Ammon's horn (tissue), 1 donor: ENCODE measurements around the gene ACD.
A peak's percentile ranks its signal among the peaks of the same experiment; 100 is the strongest.

ENCODE experiments used
- DNase-seq: peaks from one replicate; pipeline ENCODE4 v3.0.0-alpha.2; 2016; ENCODE audit warnings: low spot score

ACD gene

DNA sequence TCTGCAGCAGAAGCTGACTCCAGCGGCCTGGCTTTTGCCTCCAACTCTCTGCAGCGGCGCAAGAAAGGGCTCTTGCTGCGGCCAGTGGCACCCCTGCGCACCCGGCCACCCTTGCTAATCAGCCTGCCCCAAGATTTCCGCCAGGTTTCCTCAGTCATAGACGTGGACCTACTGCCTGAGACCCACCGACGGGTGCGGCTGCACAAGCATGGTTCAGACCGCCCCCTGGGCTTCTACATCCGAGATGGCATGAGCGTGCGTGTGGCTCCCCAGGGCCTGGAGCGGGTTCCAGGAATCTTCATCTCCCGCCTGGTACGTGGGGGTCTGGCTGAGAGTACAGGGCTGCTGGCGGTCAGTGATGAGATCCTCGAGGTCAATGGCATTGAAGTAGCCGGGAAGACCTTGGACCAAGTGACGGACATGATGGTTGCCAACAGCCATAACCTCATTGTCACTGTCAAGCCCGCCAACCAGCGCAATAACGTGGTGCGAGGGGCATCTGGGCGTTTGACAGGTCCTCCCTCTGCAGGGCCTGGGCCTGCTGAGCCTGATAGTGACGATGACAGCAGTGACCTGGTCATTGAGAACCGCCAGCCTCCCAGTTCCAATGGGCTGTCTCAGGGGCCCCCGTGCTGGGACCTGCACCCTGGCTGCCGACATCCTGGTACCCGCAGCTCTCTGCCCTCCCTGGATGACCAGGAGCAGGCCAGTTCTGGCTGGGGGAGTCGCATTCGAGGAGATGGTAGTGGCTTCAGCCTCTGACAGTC lies 2.0 kb upstream of the ACD start:
- DNase-seq = no peak

DNA sequence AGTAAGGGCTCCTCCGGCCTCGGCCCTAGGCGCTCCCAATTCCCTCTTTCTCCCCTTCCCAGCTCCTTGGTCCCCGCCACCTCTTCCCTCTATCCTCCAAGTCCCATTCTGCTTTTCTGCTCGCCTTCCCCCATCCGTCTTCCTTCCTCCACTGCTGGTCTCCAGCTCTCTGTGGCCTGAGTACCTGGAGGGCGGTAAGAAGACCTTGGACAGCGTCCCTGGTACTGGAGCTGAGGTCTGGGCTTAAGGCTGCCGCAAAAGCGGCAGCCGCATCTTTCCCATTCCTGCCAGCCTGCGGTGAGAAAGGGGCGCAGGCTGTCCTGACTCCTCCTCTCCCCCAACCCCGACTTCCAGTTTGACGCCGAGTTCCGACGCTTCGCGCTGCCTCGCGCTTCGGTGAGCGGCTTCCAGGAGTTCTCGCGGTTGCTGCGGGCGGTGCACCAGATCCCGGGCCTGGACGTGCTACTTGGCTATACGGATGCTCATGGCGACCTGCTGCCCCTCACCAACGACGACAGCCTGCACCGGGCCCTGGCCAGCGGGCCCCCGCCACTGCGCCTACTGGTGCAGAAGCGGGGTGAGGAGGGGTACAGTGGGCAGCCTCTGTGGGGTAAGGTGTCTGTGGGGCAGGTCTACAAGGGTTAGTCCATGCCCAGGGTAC lies 1.2 kb upstream of the ACD start:
- DNase-seq = no peak

DNA sequence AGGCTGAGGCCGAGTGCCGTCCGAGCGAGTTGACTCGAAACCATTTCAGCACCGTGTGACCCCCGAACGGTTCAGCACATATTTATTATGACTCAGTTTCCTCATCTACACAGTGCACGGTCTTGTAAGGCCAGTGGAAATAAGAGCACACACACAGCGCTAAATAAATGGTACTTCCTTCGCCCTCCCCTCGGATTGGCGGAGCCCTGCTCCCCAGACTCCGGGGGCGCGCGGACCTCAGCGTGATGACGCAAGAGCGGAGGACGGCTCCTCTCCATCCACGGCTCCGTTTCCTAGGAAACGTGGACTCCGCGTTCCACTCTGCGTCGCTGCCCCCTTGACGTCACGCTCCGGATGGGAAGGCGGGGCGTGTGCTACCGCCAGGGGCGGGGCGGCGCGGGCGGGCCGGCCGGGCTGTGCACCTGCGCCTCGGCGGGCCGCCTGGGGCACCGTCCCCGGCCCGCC lies 536 bp upstream of the ACD start, which contains the start of gene PARD6A:
Gene PARD6A (plus strand): TSS at position 397 of the 465 bp plus-strand sequence. CDS start 79 bp downstream, outside the sequence.
- DNase-seq = peak; percentile 99

DNA sequence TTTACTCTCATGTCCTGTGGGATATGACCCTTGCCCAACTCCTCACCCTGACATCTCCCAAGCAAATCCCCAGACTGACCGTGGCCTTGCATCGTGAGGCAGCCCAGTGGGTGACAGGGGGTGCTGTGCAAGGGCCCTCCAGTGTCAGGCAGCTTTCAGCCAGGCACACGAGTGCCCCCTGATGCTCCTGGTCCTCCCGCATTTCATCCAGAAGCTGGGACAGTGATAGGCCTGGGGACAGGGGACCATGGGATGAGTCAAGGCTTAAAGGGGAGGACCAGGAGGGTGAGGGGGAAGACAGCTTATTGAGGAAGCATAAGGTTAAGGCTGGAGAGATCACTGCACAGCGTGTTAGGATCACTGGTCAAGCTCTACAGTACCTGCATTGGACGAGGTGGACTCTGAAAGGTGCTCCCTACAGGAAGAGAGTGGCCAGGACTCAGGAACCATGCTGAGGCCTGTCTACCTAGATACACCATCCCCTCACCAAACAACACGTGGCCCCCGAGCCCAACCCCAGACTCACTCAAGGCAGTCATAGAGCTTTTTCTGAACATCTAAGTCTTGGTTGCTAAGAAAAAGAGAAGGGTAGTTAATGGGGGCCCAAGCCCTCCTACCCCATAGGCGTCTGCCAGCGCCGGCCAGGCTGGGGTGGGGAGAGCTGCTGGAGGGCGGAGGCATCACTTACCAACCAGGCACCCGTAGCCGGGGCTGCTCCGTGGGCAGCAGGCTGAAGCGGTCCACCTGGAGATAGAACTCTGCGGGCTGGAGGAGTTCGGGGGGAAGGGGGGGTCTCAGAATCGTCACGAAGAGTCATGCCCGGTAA lies 998 bp downstream of the ACD start:
- no peak for DNase-seq

DNA sequence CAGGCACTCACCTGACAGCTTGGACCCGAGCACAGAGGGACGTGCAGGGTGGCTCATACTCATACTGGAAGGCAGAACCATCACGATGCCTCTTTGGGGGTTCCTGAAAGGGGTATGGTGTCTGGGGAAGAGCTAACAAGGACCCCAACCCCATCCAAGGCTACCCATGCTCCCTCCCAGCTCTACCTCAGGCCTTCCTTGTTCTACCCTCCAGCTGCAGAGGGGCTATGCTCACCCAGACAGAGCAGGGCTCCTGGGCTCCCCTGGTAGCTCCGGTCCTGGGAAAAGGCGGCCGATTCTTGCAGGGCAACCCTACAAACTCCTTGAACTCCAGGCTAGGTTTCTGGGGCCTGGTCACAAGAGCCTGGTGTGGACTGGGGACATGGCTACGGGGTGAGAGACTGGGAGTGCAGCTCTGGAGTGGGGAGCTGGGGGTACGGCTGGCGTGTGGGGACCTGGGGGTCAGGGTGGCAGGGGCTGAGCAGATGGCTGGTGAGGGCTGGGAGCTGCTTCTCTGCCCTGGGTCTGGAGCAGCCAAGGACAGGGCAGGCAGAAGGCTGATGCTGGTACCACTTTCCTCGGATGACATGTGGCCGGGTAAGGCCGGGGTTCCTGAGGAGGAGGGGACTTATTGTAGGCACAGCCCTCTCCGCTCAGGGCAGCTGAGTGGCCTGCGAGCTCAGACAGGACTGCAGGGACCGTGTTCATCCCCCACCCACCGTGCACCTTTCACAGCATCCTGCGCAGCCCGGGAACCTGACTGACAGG lies 2.1 kb downstream of the ACD start:
- no peak for DNase-seq

DNA sequence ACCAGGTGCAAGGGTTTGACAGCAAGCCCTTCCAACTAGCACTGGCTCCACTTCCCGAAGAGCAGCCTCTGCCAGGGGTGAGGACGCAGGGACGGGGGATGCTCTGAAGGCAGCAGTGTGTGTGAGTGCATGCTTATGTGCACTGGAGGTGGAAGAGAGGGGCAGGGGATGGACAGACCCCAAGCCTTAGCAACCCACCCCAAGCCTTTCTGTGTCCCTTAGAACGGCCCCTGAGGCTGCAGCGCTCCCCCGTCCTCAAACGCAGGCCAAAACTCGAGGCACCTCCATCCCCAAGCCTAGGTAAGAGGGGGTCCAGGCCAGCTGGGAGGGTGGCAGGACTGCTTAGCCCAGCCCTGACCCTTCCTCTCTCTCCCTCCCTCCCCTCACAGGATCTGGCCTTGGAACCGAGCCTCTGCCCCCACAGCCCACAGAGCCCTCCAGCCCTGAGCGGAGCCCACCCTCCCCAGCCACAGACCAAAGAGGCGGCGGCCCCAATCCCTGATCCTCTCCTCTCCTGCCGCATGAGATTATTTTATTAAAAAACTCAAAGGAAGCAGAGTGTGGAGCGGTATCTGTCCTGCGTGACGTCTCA lies 2.9 kb downstream of the ACD start:
- no peak for DNase-seq

DNA sequence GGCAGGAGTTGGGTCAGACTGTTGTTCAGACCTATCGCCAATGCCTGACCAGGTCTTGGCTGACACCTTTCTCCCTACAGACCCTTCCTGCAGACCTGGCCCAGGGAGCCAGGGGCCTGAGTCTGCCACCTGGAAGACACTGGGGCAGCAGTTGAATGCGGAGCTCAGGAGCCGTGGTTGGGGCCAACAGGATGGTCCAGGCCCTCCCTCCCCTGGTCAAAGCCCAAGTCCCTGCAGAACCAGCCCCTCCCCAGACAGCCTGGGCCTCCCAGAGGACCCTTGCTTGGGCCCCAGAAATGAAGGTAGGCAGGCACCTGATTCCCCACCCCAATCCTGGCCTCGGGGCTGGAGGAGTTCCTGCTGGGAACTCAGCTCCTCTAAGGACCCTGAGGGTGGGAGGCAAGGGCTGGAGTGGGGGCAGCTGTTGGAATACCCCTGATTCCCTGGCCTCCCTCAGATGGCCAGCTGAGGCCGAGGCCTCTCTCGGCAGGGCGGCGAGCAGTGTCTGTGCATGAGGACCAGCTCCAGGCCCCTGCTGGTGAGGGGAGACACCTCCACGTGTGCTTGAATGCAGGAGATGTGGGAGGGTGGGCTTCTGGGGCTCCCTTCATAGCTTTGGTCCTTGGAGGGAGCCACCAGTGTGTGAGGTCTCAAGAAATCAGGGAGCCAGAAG lies 3.6 kb downstream of the ACD start:
- DNase-seq = no peak

DNA sequence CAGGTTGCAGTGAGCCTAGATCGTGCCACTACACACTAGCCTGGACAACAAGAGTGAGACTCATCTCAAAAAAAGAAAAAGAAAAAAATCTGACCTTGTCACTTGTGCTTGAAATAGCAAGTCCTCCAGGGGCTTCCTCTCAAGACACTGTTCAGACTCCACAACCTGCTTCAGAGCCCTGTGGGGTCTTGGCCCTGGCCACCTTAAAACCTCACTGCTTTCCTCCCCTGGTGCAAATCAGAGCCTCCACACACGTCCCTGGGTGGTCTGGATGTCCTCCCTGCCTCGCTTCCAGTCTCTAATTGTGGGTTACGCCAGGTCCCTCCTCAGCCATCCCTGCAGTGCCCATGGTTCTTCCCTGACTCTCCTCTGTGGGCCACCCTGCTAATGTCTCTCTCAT lies 4.7 kb downstream of the ACD start:
- DNase-seq = no peak

DNA sequence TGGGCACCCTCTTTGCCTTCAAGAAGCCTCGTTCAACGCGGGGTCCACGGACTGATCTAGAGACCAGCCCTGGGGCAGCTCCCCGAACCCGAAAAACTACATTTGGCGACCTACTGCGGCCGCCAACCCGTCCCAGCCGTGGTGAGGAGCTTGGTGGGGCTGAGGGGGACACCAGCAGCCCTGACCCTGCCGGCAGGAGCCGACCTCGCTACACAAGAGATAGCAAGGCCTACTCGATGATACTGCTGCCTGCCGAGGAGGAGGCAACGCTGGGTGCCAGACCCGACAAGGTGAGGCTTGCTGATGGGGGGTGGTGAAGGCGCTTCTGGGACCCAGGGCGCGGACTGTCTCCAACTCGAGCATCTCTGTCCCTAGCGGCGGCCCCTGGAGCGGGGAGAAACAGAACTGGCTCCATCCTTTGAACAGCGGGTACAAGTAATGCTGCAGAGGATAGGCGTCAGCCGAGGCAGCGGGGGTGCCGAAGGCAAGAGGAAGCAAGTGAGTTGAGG lies 5.6 kb downstream of the ACD start:
- no peak for DNase-seq

DNA sequence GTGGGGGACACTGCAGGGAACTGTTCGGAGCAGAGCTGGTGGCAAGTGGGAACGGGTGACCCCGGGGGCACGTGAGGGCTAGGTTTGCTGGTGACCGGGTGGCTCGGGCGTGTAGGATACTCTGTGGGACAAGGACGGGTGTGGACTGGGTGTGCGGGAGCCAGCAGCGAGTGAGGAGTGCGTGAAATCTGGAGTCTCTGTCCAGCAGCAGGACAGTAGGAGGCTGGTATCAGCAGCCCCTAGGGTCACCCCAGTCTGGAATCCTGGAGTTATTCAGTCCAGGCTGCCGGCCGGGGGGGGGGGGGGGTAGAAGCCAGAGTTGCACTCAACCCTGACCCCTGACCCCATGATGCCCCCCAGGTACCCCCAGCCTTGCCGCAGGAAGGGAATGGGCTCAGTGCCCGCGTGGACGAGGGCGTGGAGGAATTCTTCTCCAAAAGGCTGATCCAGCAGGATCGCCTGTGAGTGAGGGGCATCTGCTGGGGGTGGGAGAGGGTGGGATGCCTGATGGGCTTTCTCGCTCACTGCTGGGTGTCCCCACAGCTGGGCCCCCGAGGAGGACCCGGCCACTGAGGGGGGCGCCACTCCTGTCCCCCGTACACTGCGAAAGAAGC lies 6.2 kb downstream of the ACD start:
- no peak for DNase-seq

DNA sequence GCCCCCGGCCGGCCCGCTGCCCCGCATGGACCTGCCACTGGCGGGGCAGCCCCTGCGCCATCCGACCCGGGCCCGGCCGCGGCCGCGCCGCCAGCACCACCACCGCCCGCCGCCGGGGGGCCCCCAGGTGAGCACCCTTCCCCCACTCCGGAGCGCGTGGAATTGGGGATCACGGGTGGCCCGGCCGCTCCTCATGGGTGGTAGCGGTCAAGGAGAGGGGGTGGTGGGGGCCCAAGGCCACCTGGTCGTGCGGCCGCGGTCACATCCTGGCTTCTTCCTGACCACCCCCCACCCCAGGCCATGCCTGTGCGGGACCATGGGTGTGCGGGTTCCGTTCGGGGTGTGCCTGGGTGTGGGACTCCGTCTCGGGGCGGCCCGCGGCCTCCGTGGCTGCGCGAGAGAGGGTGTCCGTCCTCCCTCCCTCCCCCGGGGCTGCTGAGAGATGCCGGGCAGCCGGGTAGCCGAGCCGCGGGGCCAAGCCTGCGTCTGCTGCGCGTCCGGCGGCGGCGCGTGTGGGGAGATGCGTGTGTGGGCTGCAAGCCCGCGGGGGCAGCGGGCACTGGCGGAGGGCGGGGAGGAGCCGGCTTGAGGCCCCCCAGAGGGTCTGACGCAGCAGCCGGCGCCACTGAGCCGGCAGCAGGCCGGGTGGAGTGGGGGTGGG lies 6.8 kb downstream of the ACD start:
- DNase-seq = no peak

DNA sequence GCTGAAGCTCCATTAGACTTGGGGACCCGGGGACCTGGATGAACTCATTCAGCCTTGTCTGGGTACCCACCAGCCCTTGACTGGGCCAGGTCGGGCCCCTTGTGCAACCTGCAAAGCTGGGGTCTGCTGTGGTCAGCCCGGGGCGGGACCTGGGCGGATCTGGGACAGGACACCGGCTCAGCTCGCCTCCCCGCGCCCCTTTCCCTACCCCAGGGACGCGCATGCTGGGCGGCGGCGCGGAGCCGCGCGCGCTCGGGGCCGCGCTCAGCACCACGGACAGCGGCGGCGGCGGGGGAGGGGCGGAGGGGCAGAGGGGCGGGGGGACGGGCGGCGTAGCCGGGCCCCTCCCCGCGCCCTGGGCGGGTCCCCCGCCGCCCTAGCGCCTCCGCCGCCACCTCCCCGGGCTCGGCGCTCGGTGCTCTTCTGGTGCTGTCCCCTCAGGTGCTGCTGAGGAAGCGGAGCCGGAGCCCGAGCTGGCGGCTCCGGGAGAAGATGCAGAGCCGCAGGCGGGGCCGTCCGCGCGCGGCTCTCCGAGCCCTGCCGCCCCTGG lies 7.4 kb downstream of the ACD start:
- DNase-seq = no peak

DNA sequence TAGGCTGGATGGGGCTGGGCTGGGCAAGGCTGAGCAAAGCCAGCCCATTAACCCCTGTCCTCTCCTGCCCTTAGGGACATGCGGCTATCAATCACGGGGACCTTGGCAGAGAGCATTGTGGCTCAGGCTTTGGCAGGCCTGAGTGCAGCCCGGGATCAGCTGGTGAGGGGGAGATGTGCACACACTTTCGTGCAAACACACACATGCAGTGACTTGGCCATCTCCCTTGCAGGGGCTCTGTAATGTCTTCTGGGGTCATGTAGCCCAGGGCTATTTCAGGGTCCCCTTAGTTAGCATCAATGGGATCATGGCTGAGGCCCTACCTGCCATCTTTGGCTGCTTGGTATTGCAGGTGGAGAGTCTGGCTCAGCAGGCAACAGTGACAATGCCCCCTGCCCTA lies 8.2 kb downstream of the ACD start:
- DNase-seq = no peak

DNA sequence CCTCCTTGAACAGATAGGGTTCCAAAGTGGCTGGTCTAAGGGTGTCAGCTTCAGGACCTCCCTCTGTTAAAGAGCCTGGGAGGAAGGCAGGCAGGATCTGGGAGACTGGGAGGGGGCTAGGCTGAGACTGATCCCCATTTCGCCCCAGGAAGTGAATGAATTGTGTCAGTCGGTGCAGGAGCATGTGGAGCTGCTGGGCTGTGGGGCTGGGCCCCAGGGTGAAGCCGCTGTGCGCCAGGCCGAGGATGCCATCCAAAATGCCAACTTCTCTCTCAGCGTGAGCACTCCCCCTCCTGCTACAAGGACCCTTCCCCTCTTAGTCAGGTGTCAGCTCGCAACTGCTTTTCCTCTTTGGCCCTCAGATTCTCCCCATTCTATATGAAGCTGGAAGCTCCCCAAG lies 9.0 kb downstream of the ACD start:
- no peak for DNase-seq

DNA sequence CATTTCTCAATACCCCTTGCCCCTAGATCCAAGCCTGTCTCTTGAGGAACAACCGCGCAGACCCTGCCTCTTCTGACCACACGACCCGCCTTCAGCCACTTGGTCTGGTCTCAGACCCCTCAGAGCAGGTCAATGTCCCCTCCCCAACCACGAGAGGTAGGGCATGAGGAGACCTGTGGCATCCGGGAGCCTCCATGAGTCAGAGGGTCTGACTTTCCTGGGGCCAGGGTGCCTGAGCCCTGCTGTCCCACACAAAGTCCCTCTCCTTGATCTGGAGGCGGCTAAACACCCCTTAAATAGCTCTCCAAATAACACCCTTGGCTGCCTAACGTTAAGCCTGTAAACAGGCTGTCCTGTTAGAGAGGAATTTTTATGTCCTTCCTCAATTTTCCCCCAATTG lies 10.0 kb downstream of the ACD start:
- DNase-seq = no peak

DNA sequence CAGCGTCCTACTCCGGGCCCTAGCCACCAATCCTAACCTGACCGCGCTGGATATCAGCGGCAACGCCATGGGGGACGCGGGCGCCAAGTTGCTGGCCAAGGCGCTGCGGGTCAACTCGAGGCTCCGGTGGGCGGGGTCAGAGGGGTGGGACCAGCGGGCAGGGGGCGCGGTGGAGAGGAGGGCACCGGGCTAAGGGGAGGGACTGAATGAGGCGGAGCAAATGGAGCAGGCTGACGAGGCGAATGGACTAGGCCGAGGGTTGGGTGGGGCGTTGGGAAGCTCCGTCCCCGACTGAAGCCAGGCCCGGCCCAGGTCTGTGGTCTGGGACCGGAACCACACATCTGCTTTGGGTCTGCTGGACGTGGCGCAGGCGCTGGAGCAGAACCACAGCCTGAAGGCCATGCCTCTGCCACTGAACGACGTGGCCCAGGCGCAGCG lies 10.5 kb downstream of the ACD start:
- no peak for DNase-seq

DNA sequence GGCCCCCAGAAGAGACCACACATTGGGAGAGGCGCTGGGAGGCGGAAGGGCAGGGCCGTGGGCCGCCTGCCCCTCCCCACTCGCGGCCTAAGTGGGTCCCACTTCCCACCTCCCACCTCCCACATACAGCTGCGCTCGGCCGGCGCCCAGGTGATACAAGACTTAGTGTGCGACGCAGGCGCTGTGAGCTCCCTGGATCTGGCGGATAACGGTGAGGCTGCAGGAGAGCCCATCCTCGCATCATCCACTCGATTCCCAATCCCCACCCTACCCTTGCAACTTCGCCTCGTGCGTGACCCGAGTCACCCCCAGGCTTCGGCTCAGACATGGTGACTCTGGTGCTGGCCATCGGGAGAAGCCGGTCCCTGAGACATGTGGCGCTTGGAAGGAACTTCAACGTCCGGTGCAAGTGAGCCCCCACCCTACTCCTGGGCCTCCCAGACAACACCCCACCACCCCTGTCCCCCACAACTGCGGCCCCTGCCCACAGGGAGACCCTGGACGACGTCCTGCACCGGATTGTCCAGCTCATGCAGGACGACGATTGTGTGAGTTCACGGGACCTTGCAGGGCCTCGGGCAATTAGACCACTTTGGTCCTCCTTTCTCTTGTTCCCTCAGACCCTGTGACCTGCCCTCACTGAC lies 11.2 kb downstream of the ACD start:
- no peak for DNase-seq

DNA sequence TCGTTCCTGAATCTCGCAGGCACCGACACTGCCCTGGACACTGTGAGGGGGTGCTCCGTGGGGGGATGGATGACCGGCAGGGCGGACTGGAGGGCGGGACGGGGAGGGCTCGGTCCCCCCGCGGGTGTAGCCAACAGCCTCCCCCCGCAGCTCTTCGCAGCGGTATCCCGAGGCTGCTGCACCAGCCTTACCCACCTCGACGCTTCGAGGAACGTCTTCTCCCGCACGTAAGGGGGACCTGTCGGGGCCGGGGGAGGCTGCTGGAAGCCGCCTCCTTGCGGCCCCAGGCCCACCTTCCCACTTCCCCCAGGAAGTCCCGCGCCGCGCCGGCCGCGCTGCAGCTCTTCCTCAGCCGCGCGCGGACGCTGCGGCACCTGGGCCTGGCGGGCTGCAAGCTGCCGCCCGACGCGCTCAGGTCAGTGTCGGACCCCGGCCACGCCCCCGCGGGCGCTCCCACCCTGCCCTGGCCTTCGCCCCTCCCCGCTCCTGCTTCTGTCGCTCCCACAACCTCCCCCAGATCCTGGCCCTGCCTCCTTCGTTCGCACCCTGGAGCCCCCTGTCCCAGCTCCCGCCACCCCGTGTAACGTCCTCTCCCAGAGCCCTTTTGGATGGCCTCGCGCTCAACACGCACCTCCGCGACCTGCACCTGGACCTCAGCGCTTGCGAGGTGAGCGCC lies 11.8 kb downstream of the ACD start:
- DNase-seq = no peak
